ENCODE measurements around the gene LTBP1.

LTBP1 gene

GRCh38 chr2:33216508-33217182 is 269.9 kb downstream of the LTBP1 start:
- TF ChIP-seq CTCF (IDR thresholded peaks at IDR 0.05; ENCODE audit: low read depth, low read length, missing control alignments), result no peak
- in situ Hi-C loops (cut with HindIII; ENCODE audit: low sequenced_read_pairs), result no loop called here
- H3K4me3 ChIP-seq (ENCODE audit: low read depth, low read length), result no peak overlapping the region
- no peak for DNase-seq (ENCODE audit: low read depth)

GRCh38 chr2:33217406-33217805 is 270.7 kb downstream of the LTBP1 start:
- in situ Hi-C loops (cut with HindIII; ENCODE audit: low sequenced_read_pairs), result no loop called here
- no peak overlapping the region for H3K4me3 ChIP-seq (ENCODE audit: low read depth, low read length)
- DNase-seq (ENCODE audit: low read depth), result no peak
- TF ChIP-seq CTCF (IDR thresholded peaks at IDR 0.05; ENCODE audit: low read depth, low read length, missing control alignments), result no peak

- no peak for TF ChIP-seq CTCF (IDR thresholded peaks at IDR 0.05; ENCODE audit: low read depth, low read length, missing control alignments)
- DNase-seq (ENCODE audit: low read depth), result no peak
- in situ Hi-C loops (cut with HindIII; ENCODE audit: low sequenced_read_pairs), result no loop called here
- H3K4me3 ChIP-seq (ENCODE audit: low read depth, low read length), result no peak overlapping the region
Observed at GRCh38 chr2:33219114-33219513, 272.4 kb downstream of the LTBP1 start.

- no peak for DNase-seq (ENCODE audit: low read depth)
- TF ChIP-seq CTCF (IDR thresholded peaks at IDR 0.05; ENCODE audit: low read depth, low read length, missing control alignments), result no peak
- H3K4me3 ChIP-seq (ENCODE audit: low read depth, low read length), result no peak overlapping the region
- in situ Hi-C loops (cut with HindIII; ENCODE audit: low sequenced_read_pairs), result no loop called here
Observed at GRCh38 chr2:33219850-33220275, 273.1 kb downstream of the LTBP1 start.

- H3K4me3 ChIP-seq (ENCODE audit: low read depth, low read length), result no peak overlapping the region
- DNase-seq (ENCODE audit: low read depth), result no peak
- TF ChIP-seq CTCF (IDR thresholded peaks at IDR 0.05; ENCODE audit: low read depth, low read length, missing control alignments), result no peak
- in situ Hi-C loops (cut with HindIII; ENCODE audit: low sequenced_read_pairs), result no loop called here
Observed at GRCh38 chr2:33220533-33220932, 273.8 kb downstream of the LTBP1 start.

- no peak for TF ChIP-seq CTCF (IDR thresholded peaks at IDR 0.05; ENCODE audit: low read depth, low read length, missing control alignments)
- in situ Hi-C loops (cut with HindIII; ENCODE audit: low sequenced_read_pairs), result no loop called here
- DNase-seq (ENCODE audit: low read depth), result no peak
- no peak overlapping the region for H3K4me3 ChIP-seq (ENCODE audit: low read depth, low read length)
Observed at GRCh38 chr2:33221046-33221784, 274.5 kb downstream of the LTBP1 start.

Data from astrocyte of the cerebellum (primary cell).